ENCODE data around the gene P4HA2.

DNA sequence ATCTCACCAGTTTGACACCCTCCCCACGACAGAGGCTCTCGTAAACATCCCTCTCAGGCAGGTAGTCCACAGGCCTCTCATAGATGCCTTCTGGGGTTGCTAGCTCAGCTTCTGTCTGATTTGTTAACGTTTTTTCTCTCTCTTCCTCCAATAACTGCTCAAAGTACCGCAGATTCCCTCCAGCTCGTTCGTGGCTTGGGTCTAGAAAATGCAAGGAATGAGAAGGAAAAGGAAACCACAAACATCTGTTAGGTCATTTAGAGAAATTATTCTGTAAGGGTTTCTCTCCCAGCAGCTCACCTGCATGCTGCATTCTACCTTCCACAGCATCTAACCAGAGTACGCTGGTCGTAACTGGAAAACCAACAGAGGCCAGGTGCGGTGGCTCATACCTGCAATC lies 18.5 kb downstream of the P4HA2 start:
- TF ChIP-seq, protein P1, sequence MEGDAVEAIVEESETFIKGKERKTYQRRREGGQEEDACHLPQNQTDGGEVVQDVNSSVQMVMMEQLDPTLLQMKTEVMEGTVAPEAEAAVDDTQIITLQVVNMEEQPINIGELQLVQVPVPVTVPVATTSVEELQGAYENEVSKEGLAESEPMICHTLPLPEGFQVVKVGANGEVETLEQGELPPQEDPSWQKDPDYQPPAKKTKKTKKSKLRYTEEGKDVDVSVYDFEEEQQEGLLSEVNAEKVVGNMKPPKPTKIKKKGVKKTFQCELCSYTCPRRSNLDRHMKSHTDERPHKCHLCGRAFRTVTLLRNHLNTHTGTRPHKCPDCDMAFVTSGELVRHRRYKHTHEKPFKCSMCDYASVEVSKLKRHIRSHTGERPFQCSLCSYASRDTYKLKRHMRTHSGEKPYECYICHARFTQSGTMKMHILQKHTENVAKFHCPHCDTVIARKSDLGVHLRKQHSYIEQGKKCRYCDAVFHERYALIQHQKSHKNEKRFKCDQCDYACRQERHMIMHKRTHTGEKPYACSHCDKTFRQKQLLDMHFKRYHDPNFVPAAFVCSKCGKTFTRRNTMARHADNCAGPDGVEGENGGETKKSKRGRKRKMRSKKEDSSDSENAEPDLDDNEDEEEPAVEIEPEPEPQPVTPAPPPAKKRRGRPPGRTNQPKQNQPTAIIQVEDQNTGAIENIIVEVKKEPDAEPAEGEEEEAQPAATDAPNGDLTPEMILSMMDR (IDR thresholded peaks at IDR 0.05), result no peak
- TF ChIP-seq POLR2A (IDR thresholded peaks at IDR 0.05), result no peak

All from Peyer's patch (tissue), 4 donors.